Measurements from ENCODE around the gene CD151.

CD151 gene

DNA sequence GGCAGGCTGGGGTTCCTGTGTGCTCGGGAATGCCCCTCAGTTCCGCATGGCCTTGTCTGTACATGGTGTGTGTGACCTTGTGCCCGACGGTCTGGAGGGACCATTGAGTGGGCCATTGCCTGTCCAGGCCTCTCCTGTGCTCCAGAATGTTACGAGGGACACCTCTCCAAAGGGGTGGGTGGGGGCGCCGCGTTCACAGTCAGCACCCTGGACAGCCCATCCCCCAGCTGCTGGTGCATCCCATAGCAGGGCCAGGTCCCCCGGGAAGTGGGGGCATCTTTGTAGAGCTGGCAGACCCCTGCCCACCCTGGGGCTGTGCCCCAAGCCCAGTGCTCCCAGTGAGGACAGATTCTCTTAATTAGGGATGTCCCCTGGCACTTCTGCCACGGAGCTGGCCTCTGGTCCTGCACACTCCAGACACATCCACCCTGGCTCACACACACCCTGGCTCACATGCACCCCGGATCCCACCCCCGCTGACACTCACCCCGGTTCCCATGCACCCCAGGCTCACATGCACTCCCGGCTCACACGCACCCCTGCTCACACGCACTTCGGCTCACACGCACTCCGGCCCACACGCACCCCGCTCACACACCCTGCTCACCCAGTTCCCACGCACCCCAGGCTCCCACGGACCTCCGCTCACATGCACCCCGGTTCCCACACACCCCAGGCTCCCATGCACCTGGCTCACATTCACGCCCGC, 25.5 kb downstream of the CD151 start:
- DNase-seq (ENCODE audit: low spot score) (no peak), FAIRE-seq (no peak)

DNA sequence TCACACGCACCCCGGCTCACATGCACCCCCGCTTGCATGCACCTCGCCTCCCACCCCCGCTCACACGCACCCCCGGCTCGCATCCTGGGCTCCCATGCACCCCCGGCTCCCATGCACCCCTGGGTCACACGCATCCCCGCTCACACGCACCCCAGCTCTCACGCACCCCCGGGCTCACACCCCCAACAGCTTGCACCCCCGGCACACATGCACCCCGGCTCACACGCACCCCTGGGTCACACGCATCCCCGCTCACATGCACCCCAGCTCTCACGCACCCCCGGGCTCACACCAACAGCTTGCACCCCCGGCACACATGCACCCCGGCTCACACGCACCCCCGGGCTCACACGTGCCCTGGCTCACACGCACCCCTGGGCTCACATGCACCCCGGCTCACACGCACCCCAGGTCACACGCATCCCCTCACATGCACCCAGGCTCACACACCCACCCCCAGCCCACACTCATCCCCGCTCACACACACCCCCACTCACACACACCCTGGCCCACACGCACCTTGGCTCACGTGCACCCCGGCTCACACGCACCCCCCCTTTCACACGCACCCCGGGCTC, 26.1 kb downstream of the CD151 start:
- DNase-seq (ENCODE audit: low spot score) = no peak
- no peak for FAIRE-seq

DNA sequence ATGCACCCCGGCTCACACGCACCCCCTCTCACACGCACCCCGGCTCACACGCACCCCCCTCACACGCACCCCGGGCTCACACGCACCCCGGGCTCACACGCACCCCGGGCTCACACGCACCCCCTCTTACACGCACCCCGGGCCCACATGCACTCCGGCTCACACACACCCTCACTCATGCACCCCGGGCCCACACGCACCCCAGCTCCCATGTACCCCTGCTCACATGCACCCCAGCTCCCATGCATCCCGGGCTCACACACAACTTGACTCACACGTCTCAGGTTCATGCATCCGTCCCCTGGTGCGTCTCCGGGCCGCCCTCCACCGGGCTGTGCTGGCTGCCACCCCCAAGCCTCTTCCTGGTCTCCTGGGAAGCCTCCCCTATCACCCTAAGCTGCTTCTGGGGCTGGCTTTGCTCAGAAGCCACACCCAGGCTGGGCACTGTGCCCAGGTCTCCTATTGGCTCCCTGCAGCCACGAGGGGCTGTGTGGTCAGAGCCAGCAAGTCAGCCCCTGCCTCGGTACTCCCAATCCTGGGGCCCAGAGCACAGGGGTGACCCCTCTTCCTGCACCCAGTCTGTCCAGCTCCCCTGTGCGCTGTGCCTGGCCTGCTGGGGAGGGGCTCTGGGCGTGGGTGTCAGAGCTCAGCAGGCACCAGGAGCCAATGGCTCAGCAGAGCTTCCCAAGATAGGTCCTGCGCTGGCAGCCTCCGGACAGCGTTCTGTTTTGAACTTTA, 26.8 kb downstream of the CD151 start:
- FAIRE-seq (no peak), DNase-seq (ENCODE audit: low spot score) (no peak)

DNA sequence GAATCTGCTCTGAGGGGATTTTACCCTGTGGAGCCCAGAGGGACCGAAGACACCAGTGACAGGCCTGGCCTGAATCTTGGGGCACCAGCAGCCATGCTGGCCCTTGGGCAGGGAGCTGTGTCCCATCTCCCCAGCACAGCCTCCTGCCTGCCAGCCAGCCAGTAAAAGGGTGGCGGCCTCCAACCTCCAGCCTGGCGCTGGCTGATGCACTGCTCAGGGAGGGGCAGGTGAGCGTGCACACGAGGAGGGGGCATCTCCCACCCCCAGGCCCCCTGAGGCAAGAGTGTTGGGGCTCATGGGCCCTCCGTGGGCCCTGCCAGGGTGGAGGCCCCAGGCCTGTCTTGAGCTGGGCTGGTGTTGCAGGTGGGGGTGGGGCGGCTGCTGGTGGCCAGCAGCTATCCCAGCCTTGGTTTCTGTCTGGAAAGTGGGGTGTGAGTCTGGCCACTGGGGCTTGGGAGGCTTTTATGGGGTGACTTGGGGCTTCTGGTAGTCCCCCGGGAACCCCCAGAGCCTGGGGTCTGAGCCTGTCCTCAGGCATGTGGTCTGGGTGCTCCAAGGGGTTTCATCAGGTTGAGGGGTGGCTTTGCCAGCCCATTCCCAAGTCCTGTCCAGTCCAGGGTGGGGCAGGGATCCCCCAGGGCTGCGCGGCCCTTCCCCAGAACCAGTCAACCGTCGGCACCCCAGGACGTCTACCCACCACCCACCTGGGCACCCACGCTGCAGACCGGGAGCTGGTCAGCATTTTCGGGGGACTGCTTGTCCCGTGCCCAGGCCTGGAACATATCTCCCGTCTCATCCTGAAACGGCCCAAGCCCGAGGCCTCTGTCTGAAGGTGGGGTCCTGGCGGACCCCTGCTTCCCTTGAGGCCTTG, 27.7 kb downstream of the CD151 start:
- DNase-seq (ENCODE audit: low spot score) = no peak
- FAIRE-seq = no peak

- DNase-seq (ENCODE audit: low spot score) (no peak), FAIRE-seq (no peak)
Observed at GRCh38 chr11:861105-861479, 28.3 kb downstream of the CD151 start.

DNA sequence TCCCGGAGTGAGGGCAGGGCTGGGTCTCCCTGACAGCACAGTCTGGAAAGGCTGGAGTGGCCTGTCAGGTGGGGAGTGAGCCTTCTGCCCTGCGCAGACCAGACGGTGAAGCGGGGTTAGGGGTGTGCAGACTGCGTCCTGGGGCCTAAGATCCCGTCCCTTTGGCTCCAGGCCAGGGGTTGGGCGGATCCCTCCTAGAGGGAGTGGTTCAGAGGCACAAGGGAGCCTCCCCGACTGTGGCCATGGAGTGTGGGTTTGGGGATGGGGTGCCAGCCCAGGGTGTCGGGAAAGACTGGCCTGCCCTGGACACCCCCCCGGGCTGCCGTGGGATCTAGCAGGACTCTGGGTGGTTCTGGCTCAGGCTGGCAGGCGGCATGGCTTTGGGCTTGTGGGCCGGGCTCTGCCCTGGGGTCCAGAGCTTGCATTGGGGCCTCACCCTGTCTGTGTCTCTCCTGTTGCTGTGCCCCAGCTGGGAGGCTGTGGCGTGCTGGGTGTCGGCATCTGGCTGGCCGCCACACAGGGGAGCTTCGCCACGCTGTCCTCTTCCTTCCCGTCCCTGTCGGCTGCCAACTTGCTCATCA, 29.4 kb downstream of the CD151 start:
- FAIRE-seq (no peak), DNase-seq (ENCODE audit: low spot score) (no peak)

GRCh38 chr11:862696-863022, 29.9 kb downstream of the CD151 start:
- FAIRE-seq = no peak
- DNase-seq (ENCODE audit: low spot score) = no peak

DNA sequence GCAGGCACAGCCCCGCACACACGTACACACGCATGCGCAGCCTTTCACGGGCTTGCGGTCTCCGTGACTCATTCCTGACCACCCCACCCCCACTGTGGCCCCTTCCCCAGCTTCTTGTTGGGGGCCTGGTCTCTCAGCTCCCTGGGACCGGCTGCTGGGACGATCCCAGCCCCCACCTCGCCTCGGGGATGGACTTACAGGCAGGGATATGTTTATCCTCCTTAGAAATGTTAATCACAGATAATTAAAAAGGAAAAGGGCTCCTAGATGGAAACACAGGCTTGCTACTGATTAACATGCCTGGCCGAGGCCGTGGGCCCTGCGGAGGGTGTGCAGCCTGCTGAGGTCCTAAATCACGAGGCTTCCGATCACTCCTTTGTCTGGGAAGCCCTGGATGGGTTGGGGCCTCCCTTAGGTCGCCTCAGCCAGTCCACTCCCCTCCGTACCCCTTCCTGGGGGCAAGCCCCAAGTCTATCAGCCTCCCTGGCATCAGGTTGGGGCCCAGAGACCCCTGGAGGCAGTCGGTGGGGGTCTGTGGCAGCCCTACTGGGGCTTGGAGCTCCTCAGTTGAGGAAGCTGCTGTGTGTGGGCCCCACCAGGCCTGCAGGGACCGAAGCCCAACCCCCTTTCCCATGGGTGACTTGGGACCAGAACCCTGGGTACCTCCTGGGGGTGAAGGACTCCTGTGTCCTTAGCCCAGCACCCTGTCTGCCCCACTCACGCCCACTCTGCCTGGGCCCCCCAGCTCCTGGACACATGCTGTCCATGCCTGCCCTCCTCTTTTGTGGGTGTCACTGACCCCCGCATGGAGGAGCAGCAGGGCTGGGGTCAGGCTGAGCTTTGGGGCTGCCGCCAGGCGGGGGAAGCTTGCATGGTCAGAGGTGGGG, 30.5 kb downstream of the CD151 start:
- FAIRE-seq (no peak), DNase-seq (ENCODE audit: low spot score) (no peak)

- no peak for DNase-seq (ENCODE audit: low spot score)
- no peak for FAIRE-seq
Observed at GRCh38 chr11:863910-864827, 31.4 kb downstream of the CD151 start.

DNA sequence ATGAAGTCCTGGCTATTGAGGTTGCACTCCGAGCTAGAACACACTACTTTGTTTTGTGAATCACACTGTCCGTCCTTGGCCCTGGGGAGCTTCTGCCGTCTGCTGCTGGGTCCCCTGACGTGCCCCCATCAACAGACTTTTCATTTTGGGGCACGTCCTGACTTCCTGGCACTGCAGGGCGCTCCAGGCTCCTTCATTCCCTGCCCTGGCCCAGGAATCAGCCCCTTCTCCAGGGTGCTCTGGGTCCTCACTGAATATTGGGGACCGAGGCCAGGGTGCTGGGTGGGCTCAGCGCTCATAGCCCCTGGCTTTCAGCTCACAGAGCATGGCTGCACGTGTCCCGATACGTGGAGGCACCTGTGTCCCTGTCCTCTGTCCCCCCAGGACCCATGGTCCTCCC, 32.1 kb downstream of the CD151 start:
- FAIRE-seq = no peak
- no peak for DNase-seq (ENCODE audit: low spot score)

GRCh38 chr11:865462-866430, 33.0 kb downstream of the CD151 start:
- DNase-seq (ENCODE audit: low spot score) (no peak), FAIRE-seq (no peak)

DNA sequence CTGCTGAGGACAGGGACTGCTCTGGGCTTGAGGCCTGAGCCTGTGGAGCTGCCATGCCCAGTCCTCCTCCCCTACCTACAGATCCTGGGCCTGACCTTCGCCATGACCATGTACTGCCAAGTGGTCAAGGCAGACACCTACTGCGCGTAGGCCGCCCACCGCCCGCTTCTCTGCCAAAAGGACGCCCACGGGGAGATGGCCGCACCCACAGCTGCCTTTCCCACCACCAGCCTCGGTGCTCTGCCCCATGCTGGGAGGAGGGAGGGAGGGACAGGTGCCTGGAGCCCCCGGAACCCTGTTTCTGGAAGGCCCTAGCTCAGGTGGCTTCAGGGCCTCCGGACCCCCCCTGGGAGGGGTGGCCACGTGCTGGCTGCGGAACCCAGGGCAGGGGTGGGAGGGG, 33.7 kb downstream of the CD151 start:
- DNase-seq (ENCODE audit: low spot score) (no peak), FAIRE-seq (no peak)

DNA sequence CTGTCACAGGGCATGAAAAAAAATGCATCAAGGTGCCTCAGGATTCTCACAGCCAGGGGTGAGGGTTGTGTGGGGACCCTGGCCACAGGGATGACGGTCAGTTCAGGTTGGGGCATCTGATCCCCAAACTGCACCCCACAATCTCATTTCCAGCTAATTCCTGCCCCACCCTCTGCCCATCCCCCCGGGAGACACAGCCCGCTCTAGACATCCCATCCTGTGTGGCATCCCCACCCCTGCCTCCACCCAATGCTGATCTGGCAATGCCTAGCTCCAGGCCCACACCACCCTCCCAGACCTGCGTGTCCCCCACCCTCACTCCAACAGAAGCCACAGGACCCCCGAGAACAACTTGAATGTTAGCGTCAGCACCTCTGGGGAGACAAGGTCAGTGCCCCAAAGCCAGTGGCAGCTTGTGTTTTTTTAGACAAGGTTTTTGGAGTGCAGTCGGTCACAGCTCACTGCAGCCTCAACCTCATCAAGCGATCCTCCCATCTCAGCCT, 35.2 kb downstream of the CD151 start:
- no peak for DNase-seq (ENCODE audit: low spot score)
- no peak for FAIRE-seq

- DNase-seq (ENCODE audit: low spot score) (no peak), FAIRE-seq (no peak)
Observed at GRCh38 chr11:868394-868793, 35.6 kb downstream of the CD151 start.

GRCh38 chr11:868802-869201, 36.0 kb downstream of the CD151 start:
- FAIRE-seq (no peak), DNase-seq (ENCODE audit: low spot score) (no peak)

- no peak for DNase-seq (ENCODE audit: low spot score)
- no peak for FAIRE-seq
Observed at GRCh38 chr11:869399-870126, 36.8 kb downstream of the CD151 start.

- DNase-seq (ENCODE audit: low spot score) (no peak), FAIRE-seq (no peak)
Observed at GRCh38 chr11:870127-870413, 37.3 kb downstream of the CD151 start.

- FAIRE-seq = no peak
Observed at GRCh38 chr11:870418-870817, 37.7 kb downstream of the CD151 start.

More at GRCh38 chr11:870418-870817, 37.7 kb downstream of the CD151 start:
- no peak for DNase-seq (ENCODE audit: low spot score)

Measured in RCC 7860 (cell line).